Keratinocyte (primary cell): Measurements from ENCODE around the gene ABCA3.

Experiments used
- CTCF ChIP-seq, 3 experiments: IDR thresholded peaks in 1 of 3; conservative IDR thresholded peaks in 1 of 3; optimal IDR thresholded peaks in 1 of 3; 2 replicates in 2 of 3; 3 replicates in 1 of 3; pipeline versions ENCODE3 to v1.5.1; 2011; ENCODE audit warnings: low read length in 3 of 3, mild to moderate bottlenecking in 3 of 3, moderate library complexity in 2 of 3, control low read depth in 1 of 3, inconsistent platforms in 1 of 3; ENCODE audit not compliant: insufficient read depth in 2 of 3; ENCODE audit errors: extremely low read depth in 1 of 3
- EZH2 ChIP-seq: IDR thresholded peaks from one replicate; pipeline ENCODE4 v1.6.1; 2012; ENCODE audit warnings: inconsistent platforms, mild to moderate bottlenecking, low read length, moderate library complexity

GRCh38 chr16:2233046-2233775 lies 107.3 kb downstream of the ABCA3 start:
- no peak for TF ChIP-seq CTCF (optimal IDR thresholded peaks at IDR 0.05 in 1 of 3, IDR thresholded peaks at IDR 0.05 in 1 of 3, conservative IDR thresholded peaks at IDR 0.05 in 1 of 3; ENCODE audit: extremely low read depth in 1 of 3, insufficient read depth in 2 of 3, low read length in 3 of 3)
- TF ChIP-seq EZH2: no peak
